MCF 10A (cell line): ENCODE measurements around the gene MRPL38. TPM values are rescaled to one million over a fixed set of nuclear protein-coding genes. Genes with fewer than 3 reads are reported as not detected.
"Not testable (repeated sequence)": the region's sequence is repeated elsewhere in the genome, so short reads cannot be mapped to it uniquely, and the experiment has no call there.

ENCODE experiments used
- BruUV-seq: library from RNA; stranded (reverse); fragments of 400-500 nt; replicated peaks from 2 replicates; lab custom pipeline; 2021; lab: Mats Ljungman, UMichigan
- CTCF ChIA-PET: fragments of 300-600 bp; sonication (Branson Sonifier 250); formaldehyde crosslinking; extraction: SDS; loops from one replicate; lab custom pipeline; 2021; ENCODE audit warnings: antibody characterized with exemption, inconsistent platforms; lab: Yijun Ruan, JAX
- POLR2A ChIA-PET: fragments of 300-600, 350-650 bp; sonication (Branson Sonifier 250); formaldehyde crosslinking; extraction: SDS; loops from one replicate; lab custom pipeline; 2020; ENCODE audit warnings: antibody characterized with exemption, inconsistent platforms; lab: Yijun Ruan, JAX
- DNase-seq: peaks from one replicate; pipeline ENCODE4 v3.0.0-alpha.2; 2018; ENCODE audit not compliant: unreplicated experiment
- H3K27ac Mint-ChIP-seq: one replicate; pipeline ENCODE4 v1.8.0; 2022; ENCODE audit warnings: mild to moderate bottlenecking, low read depth, mixed read lengths; ENCODE audit not compliant: unreplicated experiment
- H3K27me3 Mint-ChIP-seq: one replicate; pipeline ENCODE4 v1.8.0; 2022; ENCODE audit warnings: mixed read lengths; ENCODE audit not compliant: insufficient read depth, unreplicated experiment
- H3K36me3 Mint-ChIP-seq: one replicate; pipeline ENCODE4 v1.8.0; 2022; ENCODE audit warnings: mild to moderate bottlenecking, moderate library complexity, mixed read lengths; ENCODE audit not compliant: insufficient read depth, unreplicated experiment
- H3K4me1 Mint-ChIP-seq: one replicate; pipeline ENCODE4 v1.8.0; 2022; ENCODE audit warnings: mixed read lengths; ENCODE audit not compliant: insufficient read depth, unreplicated experiment
- H3K4me3 Mint-ChIP-seq: one replicate; pipeline ENCODE4 v1.8.0; 2022; ENCODE audit warnings: mild to moderate bottlenecking, moderate library complexity, mixed read lengths; ENCODE audit not compliant: unreplicated experiment
- H3K9me3 Mint-ChIP-seq: one replicate; pipeline ENCODE4 v1.8.0; 2022; ENCODE audit warnings: mixed read lengths; ENCODE audit not compliant: unreplicated experiment
- intact Hi-C: fragments of 100-400 bp; cut with micrococcal nuclease; formaldehyde crosslinking; loops from 2 replicates; pipeline ENCODE4 v1.14.1; 2022
- total RNA-seq: library from RNA; stranded (reverse); gene quantifications from 2 replicates; pipeline ENCODE4 v1.2.3, GENCODE V29; 2022
- TF ChIP-seq, protein P1 (sequence below): fragments of 200-600 bp; IDR thresholded peaks from one replicate; pipeline ENCODE4 v1.8.0; 2022; ENCODE audit warnings: antibody characterized with exemption, mild to moderate bottlenecking; ENCODE audit not compliant: unreplicated experiment

The MRPL38 gene
- total RNA-seq, 1 experiment from 2014 or later, result 111 TPM

GRCh38 chr17:75889454-75889853, 15.2 kb downstream of the MRPL38 start:
- BruUV-seq, result no TSS peak
- intact Hi-C loops, result no loop called here
- no peak for DNase-seq
- H3K4me3 Mint-ChIP-seq, result no peak overlapping the region
- H3K9me3 Mint-ChIP-seq, result no peaks in the 10 kb centered on the region
- H3K4me1 Mint-ChIP-seq, result peaks cover 8% of the 10 kb centered on the region
- TF ChIP-seq, protein P1, sequence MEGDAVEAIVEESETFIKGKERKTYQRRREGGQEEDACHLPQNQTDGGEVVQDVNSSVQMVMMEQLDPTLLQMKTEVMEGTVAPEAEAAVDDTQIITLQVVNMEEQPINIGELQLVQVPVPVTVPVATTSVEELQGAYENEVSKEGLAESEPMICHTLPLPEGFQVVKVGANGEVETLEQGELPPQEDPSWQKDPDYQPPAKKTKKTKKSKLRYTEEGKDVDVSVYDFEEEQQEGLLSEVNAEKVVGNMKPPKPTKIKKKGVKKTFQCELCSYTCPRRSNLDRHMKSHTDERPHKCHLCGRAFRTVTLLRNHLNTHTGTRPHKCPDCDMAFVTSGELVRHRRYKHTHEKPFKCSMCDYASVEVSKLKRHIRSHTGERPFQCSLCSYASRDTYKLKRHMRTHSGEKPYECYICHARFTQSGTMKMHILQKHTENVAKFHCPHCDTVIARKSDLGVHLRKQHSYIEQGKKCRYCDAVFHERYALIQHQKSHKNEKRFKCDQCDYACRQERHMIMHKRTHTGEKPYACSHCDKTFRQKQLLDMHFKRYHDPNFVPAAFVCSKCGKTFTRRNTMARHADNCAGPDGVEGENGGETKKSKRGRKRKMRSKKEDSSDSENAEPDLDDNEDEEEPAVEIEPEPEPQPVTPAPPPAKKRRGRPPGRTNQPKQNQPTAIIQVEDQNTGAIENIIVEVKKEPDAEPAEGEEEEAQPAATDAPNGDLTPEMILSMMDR, result no peak
- CTCF ChIA-PET, result interaction anchor here (0.7 to 3.4 kb wide), 3 partner anchors 10 to 521 kb away, joined by 3 to 13 read pairs (median 3); partner anchors contain the start of gene TRIM47
- H3K36me3 Mint-ChIP-seq, result peaks cover 21% of the 10 kb centered on the region
- no peaks in the 10 kb centered on the region for H3K27me3 Mint-ChIP-seq
- H3K27ac Mint-ChIP-seq, result no peak overlapping the region
- POLR2A ChIA-PET, result interaction anchor here (1.4 to 3.8 kb wide), 2 partner anchors 11 to 222 kb away, joined by 3 to 18 read pairs; partner anchors contain the start of genes RECQL5, SAP30BP and TRIM47

DNA sequence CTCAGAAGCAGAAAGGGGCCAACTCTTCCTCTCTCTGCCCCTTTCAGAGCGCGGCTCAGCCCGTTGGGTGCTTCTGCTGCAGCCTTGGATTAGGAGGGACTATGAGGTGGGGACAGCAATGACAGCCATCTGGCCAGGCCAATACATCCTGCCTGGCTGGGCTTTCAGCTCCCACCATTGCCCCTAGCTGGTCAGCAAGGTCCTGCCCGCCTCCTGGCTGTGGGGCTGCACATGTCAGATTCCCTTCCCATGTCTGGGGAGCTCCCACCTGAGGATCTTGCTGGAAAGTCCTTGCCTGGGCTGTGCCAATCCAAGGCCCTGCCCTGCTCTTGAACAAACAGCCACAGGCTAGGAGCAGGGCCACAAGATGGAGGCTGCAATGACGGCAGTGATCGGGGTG, 16.2 kb downstream of the MRPL38 start:
- BruUV-seq, result no TSS peak
- CTCF ChIA-PET, result interaction anchor here (0.6 to 3.4 kb wide), 2 partner anchors 9 to 28 kb away, joined by 3 to 13 read pairs; partner anchors contain the start of gene TRIM47
- intact Hi-C loops, result no loop called here
- POLR2A ChIA-PET, result interaction anchor here (0.6 to 3.8 kb wide), 3 partner anchors 10 to 109 kb away, joined by 3 to 18 read pairs (median 3); partner anchors contain the start of genes TRIM47 and WBP2
- Mint-ChIP-seq H3K4me1 (no peaks in the 10 kb centered on the region), H3K9me3 (no peaks in the 10 kb centered on the region), H3K27me3 (no peaks in the 10 kb centered on the region), H3K36me3 (peaks cover 12% of the 10 kb centered on the region), H3K27ac (no peak overlapping the region), H3K4me3 (no peak overlapping the region)
- no peak for DNase-seq
- TF ChIP-seq, protein P1, result no peak

GRCh38 chr17:75885860-75886259, 18.8 kb downstream of the MRPL38 start:
- H3K36me3 Mint-ChIP-seq, H3K27me3 Mint-ChIP-seq, DNase-seq, H3K9me3 Mint-ChIP-seq, BruUV-seq, H3K4me1 Mint-ChIP-seq, H3K4me3 Mint-ChIP-seq, H3K27ac Mint-ChIP-seq, intact Hi-C loops: not testable (repeated sequence)
- ChIA-PET CTCF (interaction anchor here (0.7 to 2.2 kb wide), 3 partner anchors 10 to 523 kb away, joined by 3 to 7 read pairs (median 4); partner anchors contain the start of gene TRIM65), POLR2A (interaction anchor here (2.1 kb wide), 1 partner anchor 11 kb away, joined by 8 read pairs; the partner anchor contains the start of gene TRIM65)

GRCh38 chr17:75885431-75885830, 19.3 kb downstream of the MRPL38 start:
- no peak for DNase-seq
- H3K27me3 Mint-ChIP-seq, result no peaks in the 10 kb centered on the region
- H3K36me3 Mint-ChIP-seq, result peaks cover 8% of the 10 kb centered on the region
- H3K9me3 Mint-ChIP-seq, result no peaks in the 10 kb centered on the region
- TF ChIP-seq, protein P1, result no peak
- no TSS peak for BruUV-seq
- H3K4me3 Mint-ChIP-seq, result no peak overlapping the region
- ChIA-PET POLR2A (interaction anchor here (2.1 kb wide), 1 partner anchor 11 kb away, joined by 8 read pairs; the partner anchor contains the start of gene TRIM65), CTCF (interaction anchor here (0.7 to 1.3 kb wide), 2 partner anchors 35 to 524 kb away, joined by 3 to 4 read pairs; no protein-coding TSS in a partner anchor)
- H3K27ac Mint-ChIP-seq, result no peak overlapping the region
- no peaks in the 10 kb centered on the region for H3K4me1 Mint-ChIP-seq
- intact Hi-C loops, result no loop called here
